ENCODE measurements around the gene CACNA1D.
"Not testable (repeated sequence)": the region's sequence is repeated elsewhere in the genome, so short reads cannot be mapped to it uniquely, and the experiment has no call there.

CACNA1D gene

DNA sequence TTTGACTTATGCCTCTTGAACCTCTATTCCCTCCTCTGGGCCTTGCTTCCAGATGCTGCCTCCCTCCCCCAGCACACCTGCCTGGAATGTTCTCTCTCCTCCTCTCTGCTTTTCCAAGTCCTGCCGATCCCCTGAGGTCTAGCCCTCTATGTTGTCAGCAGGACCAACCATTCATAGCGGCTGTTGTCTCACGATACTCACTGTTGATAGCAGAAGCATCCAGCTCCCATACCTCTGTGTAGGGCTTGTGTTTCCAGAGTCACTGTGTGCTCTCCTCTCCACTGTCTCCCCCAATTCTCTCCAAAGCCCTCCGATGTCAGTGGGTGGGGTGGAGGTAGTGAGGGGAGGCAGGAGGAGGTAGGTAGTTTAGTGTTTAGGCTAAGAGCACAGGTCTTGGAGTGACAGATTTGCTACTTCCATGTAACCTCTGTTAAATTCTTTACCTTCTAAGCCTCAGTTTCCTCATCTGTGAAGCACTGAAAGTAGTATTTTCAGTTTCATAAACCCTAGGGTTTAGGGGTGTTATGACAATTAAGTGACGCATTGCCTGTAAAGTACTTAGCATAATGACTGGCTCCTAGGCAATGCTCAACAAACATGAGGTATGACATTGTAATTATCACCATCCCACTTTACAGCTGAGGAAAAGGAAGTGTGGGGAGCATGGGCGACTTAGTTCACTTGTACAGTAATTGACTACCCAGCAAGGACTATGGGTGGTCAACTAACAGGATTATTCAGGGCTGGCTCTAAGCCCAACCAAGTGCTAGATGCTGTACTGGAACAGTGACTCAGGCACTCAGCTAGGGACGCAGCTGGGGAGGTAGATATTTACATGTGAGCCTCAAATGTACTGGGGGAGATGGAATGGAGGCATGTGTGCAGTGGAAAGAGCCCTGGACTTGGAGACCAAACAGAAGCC is 122.8 kb downstream of the CACNA1D start:
- DNase-seq (ENCODE audit: low read depth), result no peak

GRCh38 chr3:53617893-53618523 is 123.6 kb downstream of the CACNA1D start:
- DNase-seq (ENCODE audit: low read depth), result no peak

DNA sequence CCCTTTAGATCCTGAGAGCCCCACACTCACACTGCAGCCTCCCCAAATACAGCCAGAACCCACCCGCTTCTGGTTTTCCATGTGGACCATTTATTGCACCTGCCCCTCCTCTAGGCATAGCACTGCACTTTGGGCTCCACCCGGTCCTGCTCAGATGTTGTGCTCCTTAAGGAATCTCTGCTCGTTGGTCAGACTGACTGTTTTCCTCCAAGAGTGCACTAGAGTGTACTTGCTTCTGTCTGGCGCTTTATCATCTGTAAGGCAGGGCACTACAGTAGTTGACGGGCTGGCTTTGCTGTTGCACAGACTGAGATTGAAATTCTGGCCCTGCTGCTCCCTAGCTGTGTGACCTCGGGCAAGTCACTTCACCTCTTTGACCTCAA is 124.1 kb downstream of the CACNA1D start:
- no peak for DNase-seq (ENCODE audit: low read depth)

- no peak for DNase-seq (ENCODE audit: low read depth)
Observed at GRCh38 chr3:53618936-53619335, 124.5 kb downstream of the CACNA1D start.

DNA sequence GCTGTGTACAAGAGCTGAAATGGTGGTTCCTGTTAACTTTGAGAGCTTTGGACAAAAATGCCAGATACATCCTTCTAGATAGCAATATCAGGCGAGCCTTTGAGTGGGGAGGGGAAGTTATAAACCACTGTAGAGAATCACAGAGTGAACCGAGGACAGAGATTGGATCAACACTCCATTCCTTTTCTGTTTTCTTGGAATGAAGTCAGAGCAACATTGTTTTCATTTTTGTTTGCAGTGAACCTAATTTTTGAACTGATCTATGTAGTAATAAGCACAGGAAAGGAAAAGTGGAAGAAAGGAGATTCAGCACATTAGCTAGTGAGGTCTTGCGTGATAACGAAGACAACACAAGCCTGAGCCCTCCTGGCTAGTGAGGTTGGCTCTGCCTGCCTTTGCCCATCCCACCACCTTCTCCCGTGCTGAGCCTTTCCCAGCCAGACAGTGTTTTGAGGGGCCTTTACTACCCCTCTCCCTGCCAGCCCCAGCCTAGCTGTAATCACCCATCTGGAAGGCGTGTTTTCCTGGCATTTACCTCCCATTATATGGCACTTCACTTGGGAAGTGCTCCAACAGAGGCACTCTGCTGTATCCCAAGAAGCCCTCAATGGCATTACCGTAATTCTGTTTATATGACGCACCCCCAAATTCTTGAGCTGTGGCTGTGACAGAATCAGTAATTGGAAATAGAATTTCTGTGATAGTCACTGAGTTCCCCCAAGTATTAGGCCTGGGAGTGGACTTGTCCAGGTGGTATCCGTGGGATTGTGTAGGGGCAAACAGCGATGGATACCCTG is 129.8 kb downstream of the CACNA1D start:
- DNase-seq (ENCODE audit: low read depth), result no peak

DNA sequence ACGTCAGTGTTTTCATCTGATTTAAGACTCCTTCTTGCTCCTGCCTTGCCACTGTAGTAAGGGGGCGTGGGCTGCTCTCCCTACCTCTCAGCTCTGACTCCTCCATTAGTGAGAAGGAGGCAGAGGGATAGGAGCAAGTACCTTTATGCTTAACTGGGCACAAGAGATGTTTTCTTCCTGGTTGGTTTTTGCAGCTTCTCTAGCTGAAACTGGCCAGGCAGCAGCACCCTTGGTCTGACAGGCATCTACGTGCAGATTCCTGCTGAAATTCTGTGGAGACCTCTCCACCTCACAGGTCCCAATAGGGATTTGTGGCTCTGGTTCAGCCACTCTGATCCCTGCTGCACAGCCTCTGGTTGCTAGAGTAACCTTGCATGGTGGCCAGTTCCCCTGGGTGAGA is 132.5 kb downstream of the CACNA1D start:
- no peak for DNase-seq (ENCODE audit: low read depth)

GRCh38 chr3:53628536-53629401 is 134.4 kb downstream of the CACNA1D start:
- no peak for DNase-seq (ENCODE audit: low read depth)

DNA sequence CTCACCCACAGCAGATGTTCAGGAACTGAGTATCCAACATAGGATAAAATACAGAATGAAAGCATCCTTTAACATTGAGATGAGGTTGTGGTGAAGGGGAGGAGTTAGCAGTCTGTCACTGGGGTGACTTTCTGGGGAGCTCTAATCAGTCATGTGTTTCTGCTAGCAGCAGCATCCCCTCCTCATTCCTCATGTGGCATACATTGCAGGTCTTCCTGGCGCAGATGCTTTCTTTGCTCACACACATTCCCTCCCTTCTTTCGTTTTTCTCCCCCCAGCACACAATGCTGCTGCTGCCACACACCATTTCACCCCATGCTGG is 135.0 kb downstream of the CACNA1D start:
- no peak for DNase-seq (ENCODE audit: low read depth)

DNA sequence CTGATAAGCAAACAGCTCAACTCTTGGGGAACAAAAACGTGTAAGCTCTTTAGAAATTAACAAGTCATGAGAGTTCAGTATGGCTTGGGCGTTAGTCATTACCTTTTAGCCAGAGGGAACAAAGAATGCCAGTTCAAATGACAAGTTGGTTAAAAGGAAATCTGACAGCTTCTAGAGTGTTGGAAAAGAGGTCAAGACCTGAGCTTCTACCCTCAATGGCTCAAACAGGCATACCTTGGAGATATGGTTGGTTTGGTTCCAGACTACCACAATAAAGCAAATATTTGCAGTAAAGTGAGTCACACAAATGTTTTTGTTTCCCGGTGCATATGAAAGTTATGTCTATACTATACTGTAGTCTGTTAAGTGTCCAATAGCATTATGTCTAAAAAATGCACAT is 136.1 kb downstream of the CACNA1D start:
- no peak for DNase-seq (ENCODE audit: low read depth)

GRCh38 chr3:53633197-53633787 is 138.9 kb downstream of the CACNA1D start:
- DNase-seq (ENCODE audit: low read depth), result no peak

DNA sequence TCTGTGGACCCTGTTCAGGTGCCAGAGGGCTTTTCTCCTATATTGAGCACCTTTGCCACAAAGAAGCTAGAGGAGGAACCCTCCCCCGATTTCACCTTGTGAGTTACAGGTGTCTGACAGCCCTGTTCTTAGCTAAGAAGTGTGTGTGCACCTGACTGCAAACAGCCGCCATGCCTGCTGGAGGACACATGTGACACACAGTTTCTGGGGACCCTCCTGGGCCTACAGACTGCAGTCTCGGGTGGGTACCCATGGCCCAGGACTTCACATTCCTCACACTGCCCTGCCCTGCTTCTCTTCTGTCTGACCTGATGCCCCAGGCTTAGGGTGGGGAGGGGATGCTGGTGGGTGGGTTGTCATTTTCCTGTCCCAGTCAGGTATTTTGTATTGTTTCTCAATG is 140.6 kb downstream of the CACNA1D start:
- no peak for DNase-seq (ENCODE audit: low read depth)

DNA sequence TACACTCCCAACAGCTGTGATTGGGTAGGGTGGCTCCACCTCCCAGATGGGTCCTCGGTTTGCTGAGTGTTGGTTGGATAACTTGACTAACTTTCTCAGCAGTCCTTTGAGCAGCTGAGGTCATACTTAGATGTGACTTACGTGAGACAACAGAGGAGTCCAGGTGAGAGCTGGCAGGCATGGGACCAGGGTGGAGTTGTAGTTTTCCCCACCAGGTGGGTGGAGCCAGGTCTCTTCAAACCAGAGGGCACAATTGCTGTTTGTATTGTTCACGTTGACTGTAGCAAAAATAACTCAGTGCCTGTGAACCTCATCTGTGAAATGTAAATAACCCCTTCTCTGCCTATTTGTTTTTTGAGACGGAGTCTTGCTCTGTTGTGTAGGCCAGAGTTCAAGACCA is 144.4 kb downstream of the CACNA1D start:
- DNase-seq (ENCODE audit: low read depth), result not testable (repeated sequence)

DNA sequence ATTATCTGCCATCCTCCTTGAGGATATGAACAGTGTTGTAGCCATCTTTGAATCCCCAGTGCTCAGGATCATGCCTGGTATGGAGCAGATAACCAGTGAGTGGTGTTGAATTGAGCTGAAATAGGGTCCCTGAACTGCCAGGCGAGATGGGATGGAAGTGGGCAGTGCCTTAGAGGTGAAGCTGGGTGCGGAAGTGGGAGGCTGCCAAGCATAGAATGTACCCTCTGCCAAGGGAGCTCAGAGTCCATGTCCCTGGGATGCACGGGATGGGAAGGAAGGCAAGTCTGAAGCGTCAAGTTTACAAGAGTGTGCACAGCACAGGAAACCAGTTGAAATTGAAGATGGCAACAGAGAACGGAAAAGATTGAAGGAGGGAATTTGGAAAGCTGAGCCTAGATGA is 147.0 kb downstream of the CACNA1D start:
- DNase-seq (ENCODE audit: low read depth), result no peak

- no peak for DNase-seq (ENCODE audit: low read depth)
Observed at GRCh38 chr3:53642211-53642610, 147.8 kb downstream of the CACNA1D start.

GRCh38 chr3:53643757-53644156 is 149.3 kb downstream of the CACNA1D start:
- DNase-seq (ENCODE audit: low read depth), result no peak

DNA sequence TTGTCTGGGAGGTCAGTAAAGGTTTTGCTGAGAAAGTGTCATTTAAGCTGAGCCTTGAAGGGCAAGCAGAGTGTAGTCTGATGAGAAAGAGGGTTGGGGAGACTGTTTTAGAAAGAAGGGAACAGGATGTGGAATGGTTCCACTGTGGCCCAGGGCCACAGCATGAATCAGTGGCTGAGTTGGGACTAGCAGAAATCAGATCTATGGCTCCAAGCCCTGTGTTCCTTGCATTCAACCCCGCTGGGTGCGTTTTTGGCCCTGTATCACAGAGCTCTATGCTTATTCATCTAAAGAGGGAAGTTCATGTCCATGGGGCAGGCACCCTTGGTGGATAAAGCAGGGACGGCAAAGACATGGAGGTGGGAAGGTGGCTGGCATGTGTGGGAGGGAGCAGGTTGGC is 151.3 kb downstream of the CACNA1D start:
- DNase-seq (ENCODE audit: low read depth), result no peak

- DNase-seq (ENCODE audit: low read depth), result no peak
Observed at GRCh38 chr3:53646723-53647122, 152.3 kb downstream of the CACNA1D start.

- DNase-seq (ENCODE audit: low read depth), result no peak
Observed at GRCh38 chr3:53649816-53650215, 155.4 kb downstream of the CACNA1D start.

DNA sequence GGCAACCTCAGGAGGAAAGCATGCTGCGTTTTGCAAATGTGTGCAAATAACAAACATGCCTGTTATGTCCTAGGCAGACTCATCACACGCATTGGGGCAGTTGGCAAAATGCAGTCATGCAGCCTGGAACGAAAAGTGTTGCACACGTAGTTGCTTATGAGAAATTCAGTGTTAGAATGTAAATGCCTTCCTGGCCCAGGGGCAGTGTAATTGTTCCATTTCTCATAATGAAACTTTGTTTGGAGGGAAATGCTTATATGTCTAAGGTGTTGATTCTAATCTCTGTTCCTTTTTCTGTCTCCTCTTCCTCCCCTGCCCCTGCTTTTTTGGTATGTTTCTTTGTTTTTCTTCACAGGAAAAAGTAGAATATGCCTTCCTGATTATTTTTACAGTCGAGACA is 156.0 kb downstream of the CACNA1D start:
- DNase-seq (ENCODE audit: low read depth), result no peak

- DNase-seq (ENCODE audit: low read depth), result no peak
Observed at GRCh38 chr3:53650928-53651661, 156.7 kb downstream of the CACNA1D start.

DNA sequence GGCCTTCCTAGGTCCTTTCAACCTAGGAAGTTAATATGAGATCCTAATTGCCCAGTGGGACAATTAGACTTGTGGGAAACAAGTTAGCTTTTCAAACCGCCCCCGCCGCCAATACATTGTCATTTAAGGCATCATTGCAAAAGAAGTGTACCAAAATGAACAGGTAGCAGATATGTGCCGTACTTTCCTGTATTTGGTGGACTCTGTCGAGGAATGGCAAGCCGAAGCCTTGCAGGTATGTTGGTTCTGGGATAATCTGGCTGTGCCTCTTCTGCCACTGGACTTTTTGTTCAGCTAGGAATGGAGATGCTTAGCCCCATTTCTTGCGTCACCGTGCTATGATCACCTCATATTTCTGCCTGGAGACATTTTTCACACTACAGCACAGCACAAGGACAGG is 157.5 kb downstream of the CACNA1D start:
- no peak for DNase-seq (ENCODE audit: low read depth)

All from fibroblast of the conjunctiva (primary cell).